Suprapubic skin (tissue), 4 donors: ENCODE measurements around the gene CYP4F8.

Experiments used
- CTCF ChIP-seq, 2 donors: fragments of 200-600 bp in 1 of 2; fragments of 450-650 bp in 1 of 2; sonication (generic) in 1 of 2; IDR thresholded peaks; one replicate each; pipeline ENCODE4 v1.5.1; 2016 to 2019; ENCODE audit warnings: antibody characterized with exemption in 2 of 2, mild to moderate bottlenecking in 1 of 2, moderate library complexity in 1 of 2
- EP300 ChIP-seq: sonication (generic); formaldehyde crosslinking; IDR thresholded peaks from one replicate; pipeline ENCODE4 v1.6.1; 2017; ENCODE audit warnings: antibody characterized with exemption
- POLR2A ChIP-seq, 2 donors: fragments of 450-650 bp; IDR thresholded peaks; one replicate each; pipeline ENCODE4 v1.6.1; 2017; ENCODE audit warnings: antibody characterized with exemption in 2 of 2, mild to moderate bottlenecking in 2 of 2, moderate library complexity in 2 of 2
- POLR2AphosphoS5 ChIP-seq, 3 donors: sonication (generic); formaldehyde crosslinking; IDR thresholded peaks; one replicate each; pipeline ENCODE4 v1.6.1; 2017; ENCODE audit warnings: antibody characterized with exemption in 3 of 3

- no peak for TF ChIP-seq POLR2A (IDR thresholded peaks at IDR 0.05)
- no peak for TF ChIP-seq CTCF (IDR thresholded peaks at IDR 0.05)
- TF ChIP-seq POLR2AphosphoS5 (IDR thresholded peaks at IDR 0.05) = no peak
- no peak for TF ChIP-seq EP300
These were observed 5.8 kb upstream of the CYP4F8 start for GRCh38 chr19:15609261-15609660.
